ENCODE results near the gene ATP9B.
A peak's percentile ranks its signal among the peaks of the same experiment; 100 is the strongest.

GRCh38 chr18:79384151-79384807 lies 315.1 kb downstream of the ATP9B start:
- TF ChIP-seq CTCF (IDR thresholded peaks at IDR 0.05 in 8 of 11, conservative IDR thresholded peaks at IDR 0.05 in 3 of 11) = no peak
- peak in 2 of 3 donors; percentile 23 to 50 for TF ChIP-seq POLR2AphosphoS5 (IDR thresholded peaks at IDR 0.05)

Measured in spleen (tissue), 7 donors.